NCI-H748 (cell line): ENCODE data around the gene DRC1.

ENCODE experiments used
- DNase-seq: peaks from one replicate; lab custom pipeline; 2025; ENCODE audit not compliant: unreplicated experiment; lab: John Stamatoyannopoulos, UW

Gene DRC1

GRCh38 chr2:26489213-26489850 lies 87.6 kb downstream of the DRC1 start:
- no peak for DNase-seq

- no peak for DNase-seq
Observed at GRCh38 chr2:26491563-26492167, 89.9 kb downstream of the DRC1 start.

- DNase-seq = no peak
Observed at GRCh38 chr2:26492749-26493515, 91.2 kb downstream of the DRC1 start.

- DNase-seq = no peak
Observed at GRCh38 chr2:26493566-26493965, 91.8 kb downstream of the DRC1 start.

- DNase-seq = no peak
Observed at GRCh38 chr2:26494199-26494598, 92.5 kb downstream of the DRC1 start.

- DNase-seq = no peak
Observed at GRCh38 chr2:26494891-26495290, 93.2 kb downstream of the DRC1 start.

GRCh38 chr2:26495705-26496297 lies 94.1 kb downstream of the DRC1 start:
- no peak for DNase-seq

GRCh38 chr2:26500406-26500805 lies 98.7 kb downstream of the DRC1 start:
- DNase-seq = no peak

- peak; percentile 92 for DNase-seq
Observed at GRCh38 chr2:26503231-26503880, 101.6 kb downstream of the DRC1 start.

GRCh38 chr2:26504002-26504401 lies 102.3 kb downstream of the DRC1 start:
- DNase-seq = no peak

GRCh38 chr2:26506279-26506678 lies 104.6 kb downstream of the DRC1 start:
- no peak for DNase-seq
